Vagina (tissue), 2 donors: ENCODE results near the gene TNFRSF8. TPM values are rescaled to one million over a fixed set of nuclear protein-coding genes. Genes with fewer than 3 reads are reported as not detected.

Source experiments
- DNase-seq, 2 donors: peaks; one replicate each; pipeline ENCODE4 v3.0.0-alpha.2; 2017; ENCODE audit errors: extremely low spot score in 2 of 2
- H3K27ac ChIP-seq: fragments of 200-600 bp; sonication (generic); one replicate; pipeline ENCODE4 v1.5.1; 2019
- H3K27me3 ChIP-seq: fragments of 200-600 bp; sonication (generic); one replicate; pipeline ENCODE4 v1.5.1; 2019
- H3K36me3 ChIP-seq, 2 donors: fragments of 200-600 bp; sonication (generic); one replicate each; pipeline ENCODE4 v1.5.1; 2017 to 2019
- H3K4me1 ChIP-seq: fragments of 200-600 bp; sonication (generic); one replicate; pipeline ENCODE4 v1.5.1; 2019
- H3K4me3 ChIP-seq, 2 donors: fragments of 200-600 bp; sonication (generic); 1 replicate in 1 of 2; 2 replicates in 1 of 2; pipeline ENCODE4 v1.5.1; 2016 to 2019
- H3K9me3 ChIP-seq: fragments of 200-600 bp; sonication (generic); one replicate; pipeline ENCODE4 v1.5.1; 2019
- CTCF ChIP-seq, 3 experiments: fragments of 450-650 bp in 2 of 3; fragments of 200-600 bp in 1 of 3; sonication (generic) in 1 of 3; IDR thresholded peaks; one replicate each; pipeline ENCODE4 v1.5.1; 2017 to 2019; ENCODE audit warnings: antibody characterized with exemption in 3 of 3, mild to moderate bottlenecking in 2 of 3, moderate library complexity in 2 of 3
- POLR2A ChIP-seq, 2 donors: fragments of 450-650 bp; IDR thresholded peaks; one replicate each; pipeline ENCODE4 v1.6.1; 2017; ENCODE audit warnings: antibody characterized with exemption in 2 of 2, mild to moderate bottlenecking in 2 of 2, moderate library complexity in 2 of 2
- POLR2AphosphoS5 ChIP-seq, 2 donors: sonication (generic); formaldehyde crosslinking; IDR thresholded peaks; one replicate each; pipeline ENCODE4 v1.9.0; 2017; ENCODE audit warnings: antibody characterized with exemption in 2 of 2, mild to moderate bottlenecking in 2 of 2, low read depth in 1 of 2; ENCODE audit not compliant: insufficient read depth in 1 of 2
- intact Hi-C: fragments of 100-400 bp; cut with DNase I; formaldehyde crosslinking; loops from one replicate; pipeline ENCODE4 v1.15.1; 2023
- total RNA-seq: library from RNA; depleted of rRNA; stranded (reverse); fragments of >200 nt; gene quantifications from one replicate; pipeline ENCODE4 v1.2.3, GENCODE V29; 2016

The TNFRSF8 gene
- total RNA-seq, 1 donor from 2014 or later, result 1.2 TPM

- Histone ChIP-seq H3K36me3 (no peaks in the 10 kb centered on the region), H3K9me3 (no peaks in the 10 kb centered on the region), H3K27ac (peak overlapping the region; percentile 23), H3K4me3 (no peak overlapping the region), H3K27me3 (no peaks in the 10 kb centered on the region), H3K4me1 (peaks cover 21% of the 10 kb centered on the region)
- no peak for TF ChIP-seq POLR2AphosphoS5 (IDR thresholded peaks at IDR 0.05; ENCODE audit: insufficient read depth in 1 of 2, low read depth in 1 of 2)
- TF ChIP-seq CTCF (IDR thresholded peaks at IDR 0.05), result no peak
- no peak for TF ChIP-seq POLR2A (IDR thresholded peaks at IDR 0.05)
- DNase-seq, result no peak
- intact Hi-C loops, result no loop called here
Observed at GRCh38 chr1:12151465-12151864, 88.4 kb downstream of the TNFRSF8 start.

DNA sequence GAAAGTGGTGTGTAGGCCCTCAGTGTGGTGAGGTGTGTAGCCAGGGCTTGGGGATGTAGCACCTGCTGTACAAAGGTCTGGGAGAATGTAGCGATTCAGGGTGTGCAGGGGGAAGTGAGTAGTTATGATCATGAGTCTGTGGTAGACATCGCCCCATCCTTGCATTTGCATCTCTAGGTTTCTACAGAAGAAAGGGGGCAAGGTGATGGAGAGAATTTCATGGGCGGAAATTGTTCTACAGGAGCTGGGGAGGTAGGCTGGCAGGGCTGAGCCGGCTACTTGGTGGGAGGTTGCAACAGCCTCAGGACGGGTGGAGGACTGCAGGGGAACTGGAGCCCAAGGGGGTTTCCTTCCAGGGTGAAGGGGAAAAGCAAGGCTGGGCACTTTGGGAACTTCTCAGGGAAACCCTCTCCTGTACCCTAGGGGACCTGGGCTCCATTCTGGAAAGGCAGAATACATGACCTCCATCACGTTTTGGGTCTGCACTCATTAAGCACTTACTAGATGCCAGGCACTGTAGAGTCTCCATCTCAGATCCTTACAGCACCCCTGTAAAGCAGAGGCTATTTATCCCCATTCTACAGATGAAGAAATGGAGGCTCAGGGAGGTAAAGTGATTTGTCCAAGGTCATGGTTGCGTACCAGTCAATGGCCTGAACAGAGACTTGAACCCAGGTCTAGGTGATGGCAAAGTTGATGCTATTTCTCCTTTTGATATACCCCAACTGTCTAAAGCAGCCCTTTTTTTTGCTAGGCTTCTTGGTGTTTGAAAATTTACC lies 89.2 kb downstream of the TNFRSF8 start:
- Histone ChIP-seq H3K27ac (peak overlapping the region; percentile 54), H3K4me1 (peaks cover 21% of the 10 kb centered on the region), H3K36me3 (no peaks in the 10 kb centered on the region), H3K27me3 (no peaks in the 10 kb centered on the region), H3K9me3 (no peaks in the 10 kb centered on the region), H3K4me3 (no peak overlapping the region)
- DNase-seq, result no peak
- intact Hi-C loops, result no loop called here
- TF ChIP-seq POLR2AphosphoS5 (IDR thresholded peaks at IDR 0.05; ENCODE audit: insufficient read depth in 1 of 2, low read depth in 1 of 2) (no peak), POLR2A (IDR thresholded peaks at IDR 0.05) (no peak), CTCF (IDR thresholded peaks at IDR 0.05) (no peak)

- Histone ChIP-seq H3K27ac (peak overlapping the region; percentile 54), H3K4me1 (peaks cover 15% of the 10 kb centered on the region), H3K27me3 (no peaks in the 10 kb centered on the region), H3K4me3 (no peak overlapping the region), H3K9me3 (no peaks in the 10 kb centered on the region), H3K36me3 (no peaks in the 10 kb centered on the region)
- intact Hi-C loops, result no loop called here
- no peak for TF ChIP-seq CTCF (IDR thresholded peaks at IDR 0.05)
- TF ChIP-seq POLR2AphosphoS5 (IDR thresholded peaks at IDR 0.05; ENCODE audit: insufficient read depth in 1 of 2, low read depth in 1 of 2), result peak in 1 of 2 donors; percentile 43
- no peak for TF ChIP-seq POLR2A (IDR thresholded peaks at IDR 0.05)
- no peak for DNase-seq
Observed at GRCh38 chr1:12153181-12153785, 90.2 kb downstream of the TNFRSF8 start.

GRCh38 chr1:12155328-12155727 lies 92.2 kb downstream of the TNFRSF8 start:
- intact Hi-C loops, result no loop called here
- Histone ChIP-seq H3K36me3 (no peaks in the 10 kb centered on the region), H3K4me1 (peaks cover 13% of the 10 kb centered on the region), H3K9me3 (no peaks in the 10 kb centered on the region), H3K27me3 (no peaks in the 10 kb centered on the region), H3K27ac (no peak overlapping the region), H3K4me3 (no peak overlapping the region)
- no peak for TF ChIP-seq CTCF (IDR thresholded peaks at IDR 0.05)
- no peak for TF ChIP-seq POLR2AphosphoS5 (IDR thresholded peaks at IDR 0.05; ENCODE audit: insufficient read depth in 1 of 2, low read depth in 1 of 2)
- TF ChIP-seq POLR2A (IDR thresholded peaks at IDR 0.05), result no peak
- no peak for DNase-seq
